ENCODE measurements around the gene KIAA0586. TPM values are rescaled to one million over a fixed set of nuclear protein-coding genes. Genes with fewer than 3 reads are reported as not detected.

The KIAA0586 gene
- total RNA-seq, 4 donors from 2014 or later = 9.6 to 16.8 (median 13.9) TPM

- Histone ChIP-seq H3K9me3 (no peaks in the 10 kb centered on the region), H3K4me1 (no peaks in the 10 kb centered on the region), H3K27me3 (no peaks in the 10 kb centered on the region), H3K36me3 (no peaks in the 10 kb centered on the region), H3K27ac (no peak overlapping the region), H3K4me3 (no peak overlapping the region)
- no peak for TF ChIP-seq POLR2A (IDR thresholded peaks at IDR 0.05)
- TF ChIP-seq, protein P1, sequence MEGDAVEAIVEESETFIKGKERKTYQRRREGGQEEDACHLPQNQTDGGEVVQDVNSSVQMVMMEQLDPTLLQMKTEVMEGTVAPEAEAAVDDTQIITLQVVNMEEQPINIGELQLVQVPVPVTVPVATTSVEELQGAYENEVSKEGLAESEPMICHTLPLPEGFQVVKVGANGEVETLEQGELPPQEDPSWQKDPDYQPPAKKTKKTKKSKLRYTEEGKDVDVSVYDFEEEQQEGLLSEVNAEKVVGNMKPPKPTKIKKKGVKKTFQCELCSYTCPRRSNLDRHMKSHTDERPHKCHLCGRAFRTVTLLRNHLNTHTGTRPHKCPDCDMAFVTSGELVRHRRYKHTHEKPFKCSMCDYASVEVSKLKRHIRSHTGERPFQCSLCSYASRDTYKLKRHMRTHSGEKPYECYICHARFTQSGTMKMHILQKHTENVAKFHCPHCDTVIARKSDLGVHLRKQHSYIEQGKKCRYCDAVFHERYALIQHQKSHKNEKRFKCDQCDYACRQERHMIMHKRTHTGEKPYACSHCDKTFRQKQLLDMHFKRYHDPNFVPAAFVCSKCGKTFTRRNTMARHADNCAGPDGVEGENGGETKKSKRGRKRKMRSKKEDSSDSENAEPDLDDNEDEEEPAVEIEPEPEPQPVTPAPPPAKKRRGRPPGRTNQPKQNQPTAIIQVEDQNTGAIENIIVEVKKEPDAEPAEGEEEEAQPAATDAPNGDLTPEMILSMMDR (IDR thresholded peaks at IDR 0.05) = no peak
- intact Hi-C loops (cut with DNase I) = no loop called here
- WGBS, 2 donors = 70 to 72% methylated on average over 11 of the region's 11 CpGs
- no peak for DNase-seq
These were observed 171.4 kb downstream of the KIAA0586 start for GRCh38 chr14:58598804-58599525.

DNA sequence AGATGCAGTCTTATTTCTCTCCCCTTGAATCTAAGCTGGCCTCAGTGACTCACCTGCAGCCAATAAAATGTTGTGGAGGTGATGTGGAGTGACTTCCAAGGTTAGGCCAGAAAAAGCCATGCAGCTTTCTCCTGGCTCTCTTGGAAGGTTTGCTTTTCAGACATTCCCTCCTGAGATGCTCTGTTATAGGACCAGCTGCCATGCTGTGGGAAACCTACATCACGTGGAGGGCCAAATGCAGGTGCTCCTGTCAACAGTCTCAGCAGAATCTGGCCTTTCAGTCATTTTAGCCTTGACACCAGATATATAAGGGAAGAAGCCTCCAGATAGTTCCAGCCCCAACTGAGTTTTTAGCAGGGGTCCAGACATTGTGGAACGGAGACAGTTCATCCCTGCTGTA lies 172.2 kb downstream of the KIAA0586 start:
- intact Hi-C loops (cut with DNase I) = no loop called here
- TF ChIP-seq, protein P1 (IDR thresholded peaks at IDR 0.05) = no peak
- TF ChIP-seq POLR2A (IDR thresholded peaks at IDR 0.05) = no peak
- no peaks in the 10 kb centered on the region for H3K9me3 ChIP-seq
- 71 to 90% methylated on average over 1 of the region's 2 CpGs for WGBS, 2 donors
- H3K4me3 ChIP-seq = no peak overlapping the region
- H3K4me1 ChIP-seq = no peaks in the 10 kb centered on the region
- H3K27ac ChIP-seq = no peak overlapping the region
- no peaks in the 10 kb centered on the region for H3K27me3 ChIP-seq
- no peaks in the 10 kb centered on the region for H3K36me3 ChIP-seq
- no peak for DNase-seq

Small RNA genes within 50 kb of the gene (small RNA-seq; reads per million reads assigned to genes)
- gene HSBP1P1 (0 reads per million in 4 donors), gene RF00019 (0 reads per million in 4 donors)

Other genes with a start within 250 kb of the KIAA0586 start
- 10 to 100 TPM; 19.2 to 62.6 (median 39.4) TPM for gene ACTR10, start 227.6 kb upstream of the KIAA0586 start, total RNA-seq
- 100 to 1,000 TPM in 3 of 4 donors, 10 to 100 TPM in 1; 73.6 to 157 (median 119) TPM for gene PSMA3, start 182.9 kb upstream of the KIAA0586 start, total RNA-seq
- gene ARID4A, start 129.2 kb upstream of the KIAA0586 start, total RNA-seq = 10 to 100 TPM in 3 of 4 donors, 1 to 10 TPM in 1; 9.9 to 19.3 (median 13.4) TPM
- not detected for gene TOMM20L, start 31.8 kb upstream of the KIAA0586 start, total RNA-seq
- 10 to 100 TPM; 34.0 to 65.0 (median 59.0) TPM for gene TIMM9, start 188 bp upstream of the KIAA0586 start, total RNA-seq
- 1 to 10 TPM in 2 of 4 donors, not detected in 2; 1.7 to 3.1 TPM for gene DACT1, start 210.2 kb downstream of the KIAA0586 start, total RNA-seq

Measured in esophagus squamous epithelium (tissue), 5 donors.